Measurements from ENCODE around the gene FBXW5. TPM values are rescaled to one million over a fixed set of nuclear protein-coding genes. Genes with fewer than 3 reads are reported as not detected.

Gene FBXW5
- total and polyA plus RNA-seq, 12 donors, result 118 to 215 (median 145) TPM

DNA sequence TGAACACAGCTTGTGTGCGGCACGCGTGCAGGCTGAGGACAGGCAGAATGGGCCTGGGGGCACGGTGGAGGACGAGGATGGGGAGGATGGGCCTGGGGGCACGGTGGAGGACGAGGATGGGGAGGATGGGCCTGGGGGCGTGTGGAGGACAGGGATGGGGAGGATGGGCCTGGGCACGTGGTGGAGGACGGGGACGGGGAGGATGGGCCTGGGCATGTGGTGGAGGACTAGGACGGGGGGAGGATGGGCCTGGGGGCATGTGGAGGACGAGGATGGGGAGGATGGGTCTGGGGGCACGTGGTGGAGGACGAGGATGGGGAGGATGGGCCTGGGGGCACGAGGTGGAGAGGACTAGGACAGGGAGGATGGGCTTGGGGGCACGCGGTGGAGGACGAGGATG, 22.0 kb downstream of the FBXW5 start:
- no peaks in the 10 kb centered on the region for H3K27me3 ChIP-seq
- peaks cover 24 to 63% (median 50%) of the 10 kb centered on the region in 9 donors for H3K4me1 ChIP-seq
- peaks cover 0 to 84% (median 15%) of the 10 kb centered on the region in 9 donors for H3K36me3 ChIP-seq
- ATAC-seq (peak in 1 of 8 donors; percentile 13), DNase-seq (no peak)
- peak overlapping the region in 9 of 10 donors; percentile 58 to 87 (median 72) for H3K27ac ChIP-seq
- H3K4me3 ChIP-seq, result no peak overlapping the region
- no peaks in the 10 kb centered on the region for H3K9me3 ChIP-seq
- WGBS, 2 donors, result 90 to 92% methylated on average over 17 to 19 of the region's 19 CpGs
- intact Hi-C loops (cut with DNase I), result loop anchor here in 2 of 10 donors (5.0 to 10.0 kb wide), 2 partner anchors 35 to 58 kb away; partner anchors contain the start of genes EDF1 (in 1 of the 2) and TRAF2 (in 1 of the 2)
- TF ChIP-seq, protein P1, sequence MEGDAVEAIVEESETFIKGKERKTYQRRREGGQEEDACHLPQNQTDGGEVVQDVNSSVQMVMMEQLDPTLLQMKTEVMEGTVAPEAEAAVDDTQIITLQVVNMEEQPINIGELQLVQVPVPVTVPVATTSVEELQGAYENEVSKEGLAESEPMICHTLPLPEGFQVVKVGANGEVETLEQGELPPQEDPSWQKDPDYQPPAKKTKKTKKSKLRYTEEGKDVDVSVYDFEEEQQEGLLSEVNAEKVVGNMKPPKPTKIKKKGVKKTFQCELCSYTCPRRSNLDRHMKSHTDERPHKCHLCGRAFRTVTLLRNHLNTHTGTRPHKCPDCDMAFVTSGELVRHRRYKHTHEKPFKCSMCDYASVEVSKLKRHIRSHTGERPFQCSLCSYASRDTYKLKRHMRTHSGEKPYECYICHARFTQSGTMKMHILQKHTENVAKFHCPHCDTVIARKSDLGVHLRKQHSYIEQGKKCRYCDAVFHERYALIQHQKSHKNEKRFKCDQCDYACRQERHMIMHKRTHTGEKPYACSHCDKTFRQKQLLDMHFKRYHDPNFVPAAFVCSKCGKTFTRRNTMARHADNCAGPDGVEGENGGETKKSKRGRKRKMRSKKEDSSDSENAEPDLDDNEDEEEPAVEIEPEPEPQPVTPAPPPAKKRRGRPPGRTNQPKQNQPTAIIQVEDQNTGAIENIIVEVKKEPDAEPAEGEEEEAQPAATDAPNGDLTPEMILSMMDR (IDR thresholded peaks at IDR 0.05), result no peak

DNA sequence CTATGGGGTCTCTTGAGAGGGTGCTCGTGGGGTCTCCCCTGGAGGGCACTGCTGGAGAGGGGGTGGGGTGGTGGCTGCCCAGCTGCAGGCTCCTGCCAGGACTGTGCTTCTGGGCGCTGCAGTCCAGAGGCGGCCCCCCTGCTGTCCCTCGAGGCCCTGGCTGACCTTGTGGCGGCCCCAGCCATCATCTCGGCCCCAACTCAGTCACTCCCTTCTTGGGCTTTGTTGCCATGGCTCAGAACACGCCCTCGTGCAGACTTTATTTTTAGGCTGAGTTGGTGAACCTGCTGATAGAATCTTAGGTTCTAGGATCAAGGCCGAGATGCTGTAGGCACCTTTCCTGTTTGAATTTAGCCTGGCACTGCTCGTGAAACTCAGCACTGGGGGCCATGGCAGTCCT, 22.8 kb downstream of the FBXW5 start:
- TF ChIP-seq, protein P1 (IDR thresholded peaks at IDR 0.05), result no peak
- Histone ChIP-seq H3K27ac (peak overlapping the region; percentile 46 to 87 (median 64)), H3K4me1 (peaks cover 20 to 55% (median 45%) of the 10 kb centered on the region in 9 donors), H3K27me3 (no peaks in the 10 kb centered on the region), H3K36me3 (peaks cover 0 to 84% (median 24%) of the 10 kb centered on the region in 9 donors), H3K9me3 (no peaks in the 10 kb centered on the region), H3K4me3 (no peak overlapping the region)
- intact Hi-C loops (cut with DNase I), result loop anchor here in 2 of 10 donors (5.0 to 10.0 kb wide), 2 partner anchors 34 to 57 kb away; partner anchors contain the start of genes EDF1 (in 1 of the 2) and TRAF2 (in 1 of the 2)
- ATAC-seq (peak; percentile 39 to 83 (median 78)), DNase-seq (peak; percentile 51 to 54)
- 41 to 44% methylated on average over 10 of the region's 10 CpGs for WGBS, 2 donors

DNA sequence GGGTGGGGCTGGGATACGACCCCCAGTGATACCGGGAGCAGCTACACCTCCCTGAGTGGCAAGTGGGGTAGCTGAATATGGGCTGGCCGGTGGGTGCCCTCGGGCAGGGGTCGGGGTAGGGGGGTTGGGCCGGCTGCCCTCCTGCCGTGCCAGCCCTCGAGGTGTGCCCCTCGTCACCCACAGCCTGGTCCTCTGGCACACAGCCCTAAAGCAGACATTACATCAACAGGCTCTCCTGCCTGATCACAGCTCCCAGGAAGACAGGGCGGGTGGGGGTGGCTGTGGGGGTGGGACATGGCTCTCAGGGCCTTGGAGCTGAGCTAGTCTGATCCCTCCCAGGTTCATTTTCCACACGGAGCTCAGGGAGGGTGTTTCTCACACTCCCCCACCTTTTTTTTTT, 23.2 kb downstream of the FBXW5 start:
- H3K9me3 ChIP-seq, result no peaks in the 10 kb centered on the region
- DNase-seq (no peak), ATAC-seq (peak; percentile 13 to 67 (median 42))
- no peak overlapping the region for H3K4me3 ChIP-seq
- H3K4me1 ChIP-seq, result peaks cover 18 to 53% (median 42%) of the 10 kb centered on the region in 9 donors
- intact Hi-C loops (cut with DNase I), result loop anchor here in 2 of 10 donors (5.0 to 10.0 kb wide), 2 partner anchors 34 to 57 kb away; partner anchors contain the start of genes EDF1 (in 1 of the 2) and TRAF2 (in 1 of the 2)
- H3K27ac ChIP-seq, result peak overlapping the region in 9 of 10 donors; percentile 14 to 87 (median 65)
- TF ChIP-seq, protein P1 (IDR thresholded peaks at IDR 0.05), result no peak
- peaks cover 0 to 84% (median 27%) of the 10 kb centered on the region in 9 donors for H3K36me3 ChIP-seq
- no peaks in the 10 kb centered on the region for H3K27me3 ChIP-seq
- WGBS, 2 donors, result 55 to 64% methylated on average over 11 of the region's 11 CpGs

DNA sequence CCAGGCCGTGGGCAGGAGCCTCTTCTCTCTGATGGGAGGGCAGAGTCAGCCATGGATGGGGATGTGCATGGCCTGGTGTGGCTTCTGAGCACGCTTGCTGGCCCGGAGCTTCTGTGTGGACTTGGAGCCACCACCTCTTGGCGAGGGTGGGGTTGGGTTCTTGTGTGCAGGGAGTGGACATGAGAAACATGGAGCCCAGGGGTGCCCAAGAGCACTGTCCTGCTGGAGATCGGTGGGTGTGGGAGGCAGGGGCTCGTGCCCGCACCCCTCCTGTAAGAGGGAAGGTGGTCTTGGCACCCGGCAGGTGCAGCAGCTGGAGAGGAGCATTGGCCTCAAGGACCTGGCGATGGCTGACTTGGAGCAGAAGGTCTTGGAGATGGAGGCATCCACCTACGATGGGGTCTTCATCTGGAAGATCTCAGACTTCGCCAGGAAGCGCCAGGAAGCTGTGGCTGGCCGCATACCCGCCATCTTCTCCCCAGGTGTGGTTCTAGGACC, 23.8 kb downstream of the FBXW5 start:
- no peaks in the 10 kb centered on the region for H3K27me3 ChIP-seq
- WGBS, 2 donors, result 98% methylated on average over 14 of the region's 14 CpGs
- DNase-seq (no peak), ATAC-seq (no peak)
- no peak overlapping the region for H3K4me3 ChIP-seq
- H3K9me3 ChIP-seq, result no peaks in the 10 kb centered on the region
- H3K36me3 ChIP-seq, result peaks cover 0 to 84% (median 28%) of the 10 kb centered on the region in 9 donors
- peak overlapping the region in 9 of 10 donors; percentile 14 to 87 (median 65) for H3K27ac ChIP-seq
- TF ChIP-seq, protein P1 (IDR thresholded peaks at IDR 0.05), result no peak
- intact Hi-C loops (cut with DNase I), result loop anchor here in 2 of 10 donors (5.0 to 10.0 kb wide), 2 partner anchors 33 to 56 kb away; partner anchors contain the start of genes EDF1 (in 1 of the 2) and TRAF2 (in 1 of the 2)
- H3K4me1 ChIP-seq, result peaks cover 14 to 48% (median 37%) of the 10 kb centered on the region in 9 donors
